AG04449 (cell line): ENCODE results near the gene WDR72.

Source experiments
- CTCF ChIA-PET: fragments of 350-600 bp; formaldehyde crosslinking; extraction: SDS; loops from one replicate; lab custom pipeline; 2021; ENCODE audit warnings: antibody characterized with exemption; lab: Yijun Ruan, JAX
- POLR2A ChIA-PET: fragments of 400-600, 350-600 bp; formaldehyde crosslinking; extraction: SDS; loops from one replicate; lab custom pipeline; 2020; ENCODE audit warnings: antibody characterized with exemption, inconsistent platforms; lab: Yijun Ruan, JAX
- DNase-seq: peaks from one replicate; pipeline ENCODE4 v3.0.0-alpha.2; 2010; ENCODE audit warnings: low read depth, low spot score
- H3K4me3 ChIP-seq: 2 replicates; pipeline ENCODE4 v1.5.1; 2011; ENCODE audit warnings: low read depth, mild to moderate bottlenecking, control low read depth, low read length
- CTCF ChIP-seq: IDR thresholded peaks from one replicate; pipeline ENCODE4 v1.5.1; 2011; ENCODE audit warnings: mild to moderate bottlenecking, moderate library complexity, low read length, control low read depth, inconsistent platforms; ENCODE audit not compliant: insufficient read depth; ENCODE audit errors: missing control alignments

WDR72 gene

GRCh38 chr15:53472210-53472609 is 287.3 kb downstream of the WDR72 start:
- no peak overlapping the region for H3K4me3 ChIP-seq
- no peak for TF ChIP-seq CTCF
- ChIA-PET POLR2A (no interaction called here), CTCF (no interaction called here)
- no peak for DNase-seq

GRCh38 chr15:53470743-53471142 is 288.7 kb downstream of the WDR72 start:
- ChIA-PET CTCF (no interaction called here), POLR2A (no interaction called here)
- no peak for DNase-seq
- H3K4me3 ChIP-seq: no peak overlapping the region
- no peak for TF ChIP-seq CTCF

DNA sequence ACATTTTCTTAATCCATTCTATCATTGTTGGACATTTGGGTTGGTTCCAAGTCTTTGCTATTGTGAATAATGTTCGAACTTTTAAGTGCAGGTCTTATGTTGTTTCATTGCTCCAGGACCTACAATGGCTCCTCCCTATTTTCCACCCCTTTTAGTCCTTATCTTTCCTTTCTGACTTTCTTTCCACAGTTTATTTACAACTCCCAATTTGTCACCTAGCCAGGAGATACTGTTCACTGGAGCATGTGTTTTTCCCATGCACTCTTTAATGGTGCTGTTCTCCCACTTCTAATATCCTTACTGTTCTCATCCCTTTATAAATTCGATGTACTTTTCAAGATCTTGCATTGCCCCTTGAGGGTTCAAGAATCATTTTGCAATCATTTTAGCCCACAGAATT is 290.0 kb downstream of the WDR72 start:
- POLR2A ChIA-PET: no interaction called here
- TF ChIP-seq CTCF: no peak
- no peak for DNase-seq
- CTCF ChIA-PET: no interaction called here
- no peak overlapping the region for H3K4me3 ChIP-seq
